H9 (cell line): Measurements from ENCODE around the gene STK10. TPM values are rescaled to one million over a fixed set of nuclear protein-coding genes. Genes with fewer than 3 reads are reported as not detected.

ENCODE experiments used
- DNase-seq: peaks from one replicate; pipeline ENCODE4 v3.0.0-alpha.2; 2017
- H2AFZ ChIP-seq: one replicate; pipeline ENCODE4 v1.6.1; 2013; ENCODE audit warnings: mild to moderate bottlenecking, low read length, control low read depth, moderate library complexity
- H2AK5ac ChIP-seq: 2 replicates; pipeline ENCODE4 v1.6.1; 2013; ENCODE audit warnings: low read length, control low read depth, mixed read lengths; ENCODE audit not compliant: insufficient read length
- H2BK120ac ChIP-seq: one replicate; pipeline ENCODE4 v1.6.1; 2013; ENCODE audit warnings: low read depth, mild to moderate bottlenecking, low read length, control low read depth, inconsistent platforms; ENCODE audit not compliant: poor library complexity, severe bottlenecking
- H2BK12ac ChIP-seq: 2 replicates; pipeline ENCODE4 v1.6.1; 2013; ENCODE audit warnings: low read length, control low read depth, mixed read lengths, low read depth; ENCODE audit not compliant: insufficient read length
- H2BK15ac ChIP-seq: 2 replicates; pipeline ENCODE4 v1.6.1; 2013; ENCODE audit warnings: low read depth, low read length, control low read depth
- H2BK20ac ChIP-seq: one replicate; pipeline ENCODE4 v1.6.1; 2013; ENCODE audit warnings: low read depth, mild to moderate bottlenecking, low read length, control low read depth, inconsistent platforms; ENCODE audit not compliant: poor library complexity, severe bottlenecking
- H2BK5ac ChIP-seq: 2 replicates; pipeline ENCODE4 v1.6.1; 2013; ENCODE audit warnings: low read length, control low read depth, mixed read lengths; ENCODE audit not compliant: insufficient read length
- H3K14ac ChIP-seq: 2 replicates; pipeline ENCODE4 v1.6.1; 2013; ENCODE audit warnings: low read length, control low read depth; ENCODE audit not compliant: insufficient read depth
- H3K18ac ChIP-seq: 2 replicates; pipeline ENCODE4 v1.6.1; 2013; ENCODE audit warnings: low read depth, mild to moderate bottlenecking, mixed read lengths, low read length, control low read depth; ENCODE audit not compliant: insufficient read length
- H3K23ac ChIP-seq: 2 replicates; pipeline ENCODE4 v1.6.1; 2013; ENCODE audit warnings: low read length, control low read depth, mixed read lengths, low read depth; ENCODE audit not compliant: insufficient read length
- H3K23me2 ChIP-seq: 2 replicates; pipeline ENCODE4 v1.6.1; 2013; ENCODE audit warnings: low read depth, mild to moderate bottlenecking, mixed read lengths, low read length, control low read depth; ENCODE audit not compliant: insufficient read length, poor library complexity, severe bottlenecking
- H3K27ac ChIP-seq: 2 replicates; pipeline ENCODE4 v1.5.1; 2013; ENCODE audit warnings: low read length, control low read depth, mixed read lengths, low read depth; ENCODE audit not compliant: insufficient read length
- H3K27me3 ChIP-seq: 2 replicates; pipeline ENCODE4 v1.6.1; 2013; ENCODE audit warnings: low read length, control low read depth, inconsistent platforms; ENCODE audit not compliant: insufficient read depth
- H3K4ac ChIP-seq: 2 replicates; pipeline ENCODE4 v1.6.1; 2013; ENCODE audit warnings: low read depth, mild to moderate bottlenecking, control low read depth, inconsistent platforms, low read length, moderate library complexity
- H3K4me1 ChIP-seq: 2 replicates; pipeline ENCODE4 v1.6.1; 2013; ENCODE audit warnings: low read length, control low read depth, inconsistent platforms; ENCODE audit not compliant: insufficient read depth
- H3K4me2 ChIP-seq: 2 replicates; pipeline ENCODE4 v1.6.1; 2013; ENCODE audit warnings: low read length, control low read depth, mixed read lengths; ENCODE audit not compliant: insufficient read length, insufficient read depth
- H3K56ac ChIP-seq: 2 replicates; pipeline ENCODE4 v1.6.1; 2013; ENCODE audit warnings: low read depth, mild to moderate bottlenecking, mixed read lengths, low read length, control low read depth; ENCODE audit not compliant: insufficient read length
- H3K79me1 ChIP-seq: 2 replicates; pipeline ENCODE4 v1.6.1; 2013; ENCODE audit warnings: low read depth, mild to moderate bottlenecking, moderate library complexity, low read length, control low read depth, inconsistent platforms; ENCODE audit not compliant: insufficient read depth, poor library complexity, severe bottlenecking
- H3K79me2 ChIP-seq: 2 replicates; pipeline ENCODE4 v1.6.1; 2013; ENCODE audit warnings: low read length, control low read depth, inconsistent platforms; ENCODE audit not compliant: insufficient read depth
- H3K9ac ChIP-seq: 2 replicates; pipeline ENCODE4 v1.6.1; 2013; ENCODE audit warnings: low read length, control low read depth, mixed read lengths; ENCODE audit not compliant: insufficient read length; ENCODE audit errors: extremely low read depth
- H3K9me3 ChIP-seq: one replicate; pipeline ENCODE4 v1.6.1; 2013; ENCODE audit warnings: low read depth, low read length, inconsistent platforms; ENCODE audit not compliant: control insufficient read depth
- H3T11ph ChIP-seq: one replicate; pipeline ENCODE4 v1.6.1; 2013; ENCODE audit warnings: mild to moderate bottlenecking, low read length, control low read depth, inconsistent platforms
- H4K20me1 ChIP-seq: one replicate; pipeline ENCODE4 v1.6.1; 2013; ENCODE audit not compliant: control insufficient read depth, insufficient read length, insufficient read depth
- H4K5ac ChIP-seq: 2 replicates; pipeline ENCODE4 v1.6.1; 2013; ENCODE audit warnings: low read depth, mild to moderate bottlenecking, mixed read lengths, low read length, control low read depth; ENCODE audit not compliant: insufficient read length
- H4K8ac ChIP-seq: replicated peaks from 2 replicates; pipeline ENCODE4 v1.6.1; 2013; ENCODE audit warnings: low read length, control low read depth, mixed read lengths, low read depth; ENCODE audit not compliant: insufficient read length
- H4K91ac ChIP-seq: 2 replicates; pipeline ENCODE4 v1.6.1; 2013; ENCODE audit warnings: low read depth, mild to moderate bottlenecking, moderate library complexity, mixed read lengths, low read length, control low read depth; ENCODE audit not compliant: insufficient read length
- H3K27ac Mint-ChIP-seq, 3 experiments: 2 replicates in 2 of 3; 3 replicates in 1 of 3; pipeline ENCODE4 v1.8.0; 2020 to 2021; ENCODE audit warnings: mixed read lengths in 3 of 3, mild to moderate bottlenecking in 1 of 3, moderate library complexity in 1 of 3
- H3K27me3 Mint-ChIP-seq: 2 replicates; pipeline ENCODE4 v1.8.0; 2021; ENCODE audit warnings: low read depth, mild to moderate bottlenecking, moderate library complexity, mixed read lengths
- H3K36me3 Mint-ChIP-seq, 3 experiments: 2 replicates in 2 of 3; 3 replicates in 1 of 3; pipeline ENCODE4 v1.8.0; 2020 to 2021; ENCODE audit warnings: low read depth in 3 of 3, mixed read lengths in 3 of 3; ENCODE audit not compliant: insufficient read depth in 1 of 3
- H3K4me1 Mint-ChIP-seq, 2 experiments: 2 replicates each; pipeline ENCODE4 v1.8.0; 2020; ENCODE audit warnings: mixed read lengths in 2 of 2
- H3K4me3 Mint-ChIP-seq, 2 experiments: 2 replicates in 1 of 2; 3 replicates in 1 of 2; pipeline ENCODE4 v1.8.0; 2020 to 2021; ENCODE audit warnings: mild to moderate bottlenecking in 2 of 2, mixed read lengths in 2 of 2, moderate library complexity in 1 of 2
- H3K9me3 Mint-ChIP-seq, 2 experiments: 2 replicates in 1 of 2; 3 replicates in 1 of 2; pipeline ENCODE4 v1.8.0; 2020; ENCODE audit warnings: mild to moderate bottlenecking in 2 of 2, mixed read lengths in 2 of 2, moderate library complexity in 1 of 2
- CTCF ChIP-seq: fragments of 200-600 bp; sonication (generic); conservative IDR thresholded peaks from 3 replicates; pipeline ENCODE4 v1.8.0; 2021; ENCODE audit warnings: antibody characterized with exemption, mild to moderate bottlenecking
- WGBS: extraction: QIAGEN DNeasy Blood & Tissue Kit; methylation state at CpG from one replicate; pipeline ENCODE4 v1.1.7; 2013; ENCODE audit warnings: missing lambda C conversion rate, low lambda C conversion rate, mixed read lengths; ENCODE audit not compliant: insufficient read length; ENCODE audit errors: extremely low coverage; 5-methylcytosine and 5-hydroxymethylcytosine counted together
- total RNA-seq: library from RNA; stranded (reverse); gene quantifications from 2 replicates; pipeline ENCODE4 v1.2.1, GENCODE V29; 2021

STK10 gene
- total RNA-seq, 1 experiment from 2014 or later, result 14.6 TPM

- H3K4me2 ChIP-seq, result no peak overlapping the region
- Mint-ChIP-seq H3K4me1 (peaks cover 18 to 21% of the 10 kb centered on the region in 2 experiments), H3K36me3 (no peaks in the 10 kb centered on the region; a peak in 1 of 7 replicates), H3K9me3 (no peaks in the 10 kb centered on the region), H3K4me3 (no peak overlapping the region), H3K27me3 (no peaks in the 10 kb centered on the region; the same call in 1 of the 2 replicates), H3K27ac (peak overlapping the region in 1 of 3 experiments; percentile 4; a peak in 2 of 7 replicates)
- H3K9ac ChIP-seq, result no peak overlapping the region
- H3K23ac ChIP-seq, result no peak overlapping the region
- H3K9me3 ChIP-seq, result no peaks in the 10 kb centered on the region
- H4K91ac ChIP-seq, result no peak overlapping the region
- H2AFZ ChIP-seq, result no peak overlapping the region
- H4K20me1 ChIP-seq, result no peaks in the 10 kb centered on the region
- H3K27ac ChIP-seq, result no peak overlapping the region
- no CpG with 5 or more reads among the region's 7 CpGs for WGBS
- no peak overlapping the region for H2BK15ac ChIP-seq
- no peak overlapping the region for H3T11ph ChIP-seq
- H2BK12ac ChIP-seq, result no peak overlapping the region
- H3K18ac ChIP-seq, result no peak overlapping the region
- H2BK120ac ChIP-seq, result no peak overlapping the region
- TF ChIP-seq CTCF, result no peak
- H3K27me3 ChIP-seq, result no peaks in the 10 kb centered on the region
- H2BK5ac ChIP-seq, result no peak overlapping the region
- H3K56ac ChIP-seq, result no peak overlapping the region
- no peaks in the 10 kb centered on the region for H3K79me2 ChIP-seq
- no peak overlapping the region for H2BK20ac ChIP-seq
- no peaks in the 10 kb centered on the region for H3K4me1 ChIP-seq
- no peaks in the 10 kb centered on the region for H3K79me1 ChIP-seq
- no peak overlapping the region; the same call in 1 of the 2 replicates for H3K4ac ChIP-seq
- no peak overlapping the region for H4K8ac ChIP-seq
- H3K23me2 ChIP-seq, result no peaks in the 10 kb centered on the region
- no peak for DNase-seq
- H2AK5ac ChIP-seq, result no peak overlapping the region
- no peak overlapping the region; the same call in 1 of the 2 replicates for H3K14ac ChIP-seq
- no peak overlapping the region for H4K5ac ChIP-seq
Measured at GRCh38 chr5:172167895-172168294, 20.1 kb downstream of the STK10 start.
